NCI-H460 (cell line): ENCODE results near the gene FREM1. TPM values are rescaled to one million over a fixed set of nuclear protein-coding genes. Genes with fewer than 3 reads are reported as not detected.

ENCODE experiments used
- DNase-seq: peaks from one replicate; pipeline ENCODE4 v3.0.0-alpha.2; 2016; ENCODE audit warnings: low read depth; ENCODE audit errors: extremely low read depth
- total RNA-seq: library from RNA; depleted of rRNA; stranded (reverse); fragments of >200 nt; shearing (Covaris generic); gene quantifications from 2 replicates; pipeline ENCODE4 v1.2.3, GENCODE V29; 2014

Gene FREM1
- total RNA-seq, 1 experiment from 2014 or later, result not detected

DNA sequence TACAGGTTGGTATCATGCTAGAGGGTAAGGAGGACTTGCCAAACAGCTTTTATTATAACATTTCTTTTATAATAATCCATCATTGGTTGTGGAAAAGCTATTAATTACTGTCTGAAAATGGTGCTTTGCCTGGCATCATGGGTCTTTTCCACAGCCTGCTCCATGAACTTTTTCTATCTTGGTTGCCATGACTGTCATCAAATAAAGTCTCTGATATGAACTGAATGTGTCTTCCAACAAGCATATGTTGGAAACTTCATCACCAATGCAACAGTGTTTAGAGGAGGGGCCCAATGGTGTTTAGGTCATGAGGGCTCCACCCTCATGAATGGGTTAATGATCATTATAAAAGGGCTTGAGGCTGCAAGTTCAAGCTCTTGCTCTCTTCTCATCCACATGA is 81.0 kb downstream of the FREM1 start:
- no peak for DNase-seq

DNA sequence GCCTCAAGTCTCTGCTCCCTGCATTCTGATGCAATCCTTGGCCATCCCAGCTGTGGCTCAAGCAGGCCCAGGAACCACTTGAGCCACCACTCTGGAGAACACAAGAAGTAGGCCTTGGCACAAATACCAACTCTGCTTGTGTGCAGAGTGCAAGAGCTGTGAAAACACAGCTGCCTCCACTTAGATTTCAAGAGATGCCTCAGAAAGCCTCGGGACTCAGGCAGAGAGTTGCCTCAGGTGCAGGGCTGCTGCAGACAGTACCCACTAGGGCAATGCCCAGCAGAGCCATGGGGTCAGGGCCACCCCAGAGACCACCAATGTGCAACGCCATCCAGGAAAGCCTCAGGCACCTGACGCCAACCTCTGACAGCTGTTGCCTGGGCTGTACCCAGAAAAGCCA is 82.4 kb downstream of the FREM1 start:
- DNase-seq, result no peak

DNA sequence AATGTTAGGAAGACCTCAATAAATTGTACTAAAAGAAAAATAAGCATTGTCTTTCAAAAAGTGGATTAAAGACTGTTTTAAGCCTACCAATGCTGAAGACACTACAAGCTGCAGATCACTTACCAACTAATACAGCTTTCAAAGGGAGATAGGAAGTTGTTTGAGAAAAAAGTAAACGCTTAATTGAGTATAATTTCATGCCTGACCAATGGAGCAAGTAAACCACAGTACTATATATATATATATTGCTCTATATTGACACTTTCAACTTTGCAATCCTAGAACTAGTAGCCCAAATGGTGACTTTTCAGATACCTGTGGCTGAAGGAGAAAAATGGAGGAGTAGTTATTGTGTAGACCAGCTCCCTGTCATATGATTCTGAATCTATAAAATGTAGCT is 85.7 kb downstream of the FREM1 start:
- DNase-seq, result no peak

- no peak for DNase-seq
Observed at GRCh38 chr9:14823800-14824199, 86.4 kb downstream of the FREM1 start.

DNA sequence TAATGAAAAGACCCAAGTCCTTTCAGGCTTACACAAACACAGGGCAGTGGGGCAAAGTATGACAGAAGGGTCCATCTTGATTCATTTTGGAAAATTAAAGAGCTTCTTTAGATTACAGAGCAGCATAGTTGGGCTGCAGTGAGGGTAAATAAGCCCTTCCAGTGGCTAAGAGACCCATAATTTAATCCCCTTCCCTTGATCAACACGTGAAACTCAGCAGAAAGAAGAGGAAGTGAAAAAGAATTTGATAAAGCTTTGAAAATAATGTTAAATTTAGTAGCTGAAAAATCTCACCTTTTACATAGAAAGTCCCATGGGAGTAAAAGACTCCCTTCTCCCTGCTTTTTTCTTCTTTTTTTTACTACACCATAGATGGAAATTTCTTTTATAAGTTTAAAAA is 87.6 kb downstream of the FREM1 start:
- no peak for DNase-seq

DNA sequence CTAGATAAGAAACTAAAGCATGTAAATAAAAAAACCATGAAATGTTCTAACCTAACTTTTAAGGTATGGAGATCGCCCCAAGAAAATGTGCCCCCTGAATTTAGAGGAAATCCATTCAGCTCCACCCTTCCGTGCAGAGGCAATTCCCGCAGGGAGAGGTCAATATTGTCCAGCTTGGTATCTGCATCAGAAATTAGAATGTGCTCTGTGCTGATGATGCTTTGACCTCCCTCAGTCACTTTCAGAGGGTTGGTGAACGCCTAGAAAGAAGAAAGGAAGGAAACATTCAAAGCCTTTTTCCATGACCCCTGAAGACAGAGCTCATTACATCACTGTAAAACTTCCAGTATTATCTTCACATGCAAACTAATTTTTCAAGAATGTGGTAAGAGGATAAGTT is 91.0 kb downstream of the FREM1 start:
- no peak for DNase-seq

GRCh38 chr9:14814249-14814628 is 96.0 kb downstream of the FREM1 start:
- no peak for DNase-seq

DNA sequence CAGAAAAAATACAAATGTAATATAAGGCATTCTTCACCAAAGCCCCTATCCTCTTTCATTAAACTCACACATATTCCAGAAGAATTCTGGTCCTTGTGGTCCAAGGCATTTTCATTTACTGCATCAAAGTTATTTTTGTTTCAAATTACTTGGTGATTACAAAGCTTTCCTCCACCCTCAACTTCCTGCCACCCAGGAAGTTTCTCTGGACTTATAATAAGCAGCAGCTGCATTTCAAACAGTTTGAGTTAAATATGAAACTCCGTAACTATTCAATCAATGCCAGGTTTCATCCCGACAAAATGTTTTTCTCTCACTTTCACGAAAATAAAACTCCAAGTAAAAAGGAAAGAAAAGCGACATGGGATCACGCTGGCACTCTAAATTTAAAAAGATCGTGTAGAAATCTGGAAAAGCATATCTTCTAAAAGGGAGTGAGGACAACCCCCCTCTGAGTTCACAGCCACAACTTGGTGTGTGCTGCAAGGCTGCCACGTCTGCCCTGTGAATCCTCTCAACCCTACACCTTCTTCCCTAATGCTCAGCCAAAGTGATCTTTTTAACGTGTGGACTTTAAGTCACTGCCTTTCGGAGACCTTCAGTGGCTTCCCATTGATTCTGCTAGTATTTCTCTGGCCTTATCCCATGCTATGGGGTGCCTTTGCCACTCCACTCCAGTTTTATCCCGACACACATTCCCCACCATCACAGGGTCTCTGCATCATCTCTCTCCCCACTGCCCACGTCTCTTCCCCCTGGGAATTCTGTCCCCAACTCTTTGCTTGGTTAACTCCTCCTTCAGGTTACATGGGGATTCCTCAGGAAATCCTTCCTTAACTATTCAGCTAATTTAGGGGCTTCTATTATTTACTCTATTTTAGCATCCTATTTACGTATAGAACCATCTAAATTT is 96.6 kb downstream of the FREM1 start:
- no peak for DNase-seq

DNA sequence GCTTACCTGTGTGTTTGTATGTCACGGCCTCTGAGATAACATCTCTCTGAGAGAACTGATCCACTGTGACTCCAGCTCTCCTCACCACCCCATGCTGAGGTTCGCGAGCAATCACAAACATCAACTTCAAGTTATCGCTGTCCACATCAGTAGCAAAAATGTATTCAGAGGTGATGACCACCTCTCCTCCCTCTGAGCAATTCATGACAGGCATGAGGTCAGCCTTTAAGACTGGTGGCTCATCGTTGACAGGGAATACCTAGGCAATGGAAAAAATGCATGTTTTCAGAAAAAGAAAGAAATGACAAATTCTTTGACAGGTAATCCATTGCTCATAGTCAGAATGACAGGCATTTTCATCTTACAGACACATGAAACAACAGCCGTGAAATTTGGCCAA is 97.4 kb downstream of the FREM1 start:
- no peak for DNase-seq

GRCh38 chr9:14811844-14812243 is 98.4 kb downstream of the FREM1 start:
- no peak for DNase-seq

DNA sequence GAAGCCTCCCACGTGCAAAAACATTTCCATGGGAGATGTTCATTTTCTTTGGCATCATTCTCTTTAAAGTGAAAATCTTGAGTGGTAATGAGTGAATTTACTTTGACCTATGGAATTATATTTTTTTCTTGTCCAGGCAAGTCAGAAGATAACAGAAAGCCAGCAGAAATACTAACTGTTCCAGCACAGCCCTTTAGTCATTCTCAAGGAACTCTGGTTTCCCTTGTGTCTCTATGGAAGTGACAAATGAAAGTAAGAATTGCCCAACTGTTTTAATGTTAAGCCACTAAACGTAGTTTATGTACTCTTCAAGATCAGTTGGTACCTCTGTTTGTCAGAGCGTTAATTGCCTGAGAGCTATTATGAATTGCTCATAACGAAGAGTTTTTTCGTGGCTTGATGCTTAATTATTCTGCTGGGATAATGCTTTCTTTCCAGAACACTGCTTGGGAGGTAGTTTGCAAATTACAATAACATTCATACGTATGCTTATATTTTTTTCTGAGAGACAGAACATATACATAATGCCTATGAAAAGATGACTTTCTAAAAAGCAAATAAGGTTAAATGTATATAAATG is 103.2 kb downstream of the FREM1 start:
- DNase-seq, result no peak

GRCh38 chr9:14799030-14799429 is 111.2 kb downstream of the FREM1 start:
- no peak for DNase-seq

- no peak for DNase-seq
Observed at GRCh38 chr9:14797435-14797834, 112.8 kb downstream of the FREM1 start.

DNA sequence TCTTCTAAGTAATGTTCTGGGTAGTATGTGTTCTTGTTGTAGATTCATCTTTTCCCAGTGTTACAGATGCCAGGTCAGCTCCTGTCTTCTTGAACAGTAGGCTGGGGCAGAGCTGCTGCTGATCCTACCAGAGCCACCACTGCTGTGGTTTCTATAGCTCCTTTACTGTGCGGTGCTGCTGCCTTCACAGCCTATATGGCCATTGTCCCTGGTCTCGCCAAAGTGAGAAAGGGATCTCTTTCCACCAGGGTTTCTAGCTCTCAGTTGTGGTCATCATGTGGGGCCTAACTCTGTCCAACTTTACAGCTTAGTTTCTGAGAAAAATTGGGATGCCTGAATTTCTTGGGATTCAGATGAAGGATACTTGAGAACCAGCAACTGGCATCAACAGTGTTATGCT is 116.8 kb downstream of the FREM1 start:
- no peak for DNase-seq

DNA sequence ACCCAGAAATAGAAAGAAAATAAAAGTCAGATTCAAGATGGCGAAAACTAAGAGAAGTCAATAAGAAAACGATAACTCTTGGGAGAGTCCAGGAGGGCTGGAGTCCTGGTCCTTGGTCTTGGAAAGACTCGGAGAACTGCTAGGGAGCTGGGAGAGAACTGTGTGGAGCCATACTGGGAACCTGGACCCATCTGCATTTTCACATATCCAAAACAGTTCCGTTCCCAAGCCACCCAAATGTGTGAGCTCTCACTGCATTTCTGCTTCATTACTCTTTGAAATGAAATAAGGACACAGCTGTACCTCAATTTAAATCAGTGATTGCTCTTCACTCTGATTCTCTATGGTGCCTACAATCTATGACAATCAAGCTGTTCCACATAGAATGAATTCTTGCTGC is 119.6 kb downstream of the FREM1 start:
- no peak for DNase-seq

- DNase-seq, result no peak
Observed at GRCh38 chr9:14788846-14789245, 121.4 kb downstream of the FREM1 start.

GRCh38 chr9:14783358-14783757 is 126.9 kb downstream of the FREM1 start:
- no peak for DNase-seq

GRCh38 chr9:14782286-14783051 is 127.8 kb downstream of the FREM1 start:
- no peak for DNase-seq

- DNase-seq, result no peak
Observed at GRCh38 chr9:14780693-14781092, 129.5 kb downstream of the FREM1 start.

GRCh38 chr9:14780251-14780650 is 130.0 kb downstream of the FREM1 start:
- no peak for DNase-seq

DNA sequence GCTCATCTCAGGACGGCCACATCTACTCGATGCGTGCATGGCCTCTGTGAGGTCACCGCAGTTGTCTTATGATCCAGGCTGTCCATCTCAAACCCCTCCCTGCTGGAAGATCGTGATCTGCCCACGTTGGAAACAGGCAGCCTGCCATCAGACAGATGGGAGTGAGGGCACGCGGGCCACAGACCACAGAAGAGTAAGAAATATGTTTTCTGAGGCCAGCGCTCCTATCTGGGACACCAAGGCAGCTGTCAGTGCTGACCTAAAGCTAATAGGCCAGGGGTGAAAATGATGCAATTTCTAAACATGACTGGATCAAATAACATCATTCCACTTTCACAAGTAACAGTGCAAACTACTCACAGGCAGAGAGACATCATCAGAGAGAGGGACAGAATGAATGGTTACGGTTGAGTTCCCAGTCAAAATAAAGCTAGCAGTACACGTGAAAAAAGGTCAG is 130.6 kb downstream of the FREM1 start:
- no peak for DNase-seq

- no peak for DNase-seq
Observed at GRCh38 chr9:14778565-14778964, 131.7 kb downstream of the FREM1 start.
